SK-N-SH (cell line): ENCODE data around the gene STRA8. TPM values are rescaled to one million over a fixed set of nuclear protein-coding genes. Genes with fewer than 3 reads are reported as not detected.

Experiments
- CTCF ChIA-PET: fragments of 300-600, 350-600 bp; formaldehyde crosslinking; extraction: SDS; loops from one replicate; lab custom pipeline; 2021; lab: Yijun Ruan, JAX
- POLR2A ChIA-PET: fragments of 350-600 bp; sonication (Branson Sonifier 250); formaldehyde crosslinking; extraction: SDS; loops from one replicate; lab custom pipeline; 2020; ENCODE audit warnings: antibody characterized with exemption, inconsistent platforms; lab: Yijun Ruan, JAX
- DNase-seq: peaks from one replicate; pipeline ENCODE4 v3.0.0; 2012
- H2AFZ ChIP-seq: fragments of 200-600 bp; sonication (generic); 2 replicates; pipeline ENCODE4 v1.8.1; 2016; ENCODE audit warnings: antibody characterized with exemption, mild to moderate bottlenecking, low read depth
- H3F3A ChIP-seq: fragments of 200-600 bp; sonication (generic); replicated peaks from 2 replicates; pipeline ENCODE3; 2016; ENCODE audit warnings: antibody characterized with exemption, mild to moderate bottlenecking; ENCODE audit not compliant: insufficient read depth
- H3K27ac ChIP-seq, 2 experiments: fragments of 200-500 bp in 1 of 2; fragments of 200-600 bp in 1 of 2; sonication (Bioruptor generic) in 1 of 2; sonication (generic), shearing (Covaris generic) in 1 of 2; 2 replicates each; pipeline versions ENCODE4 v1.5.1 to v1.6.1; 2014 to 2016; ENCODE audit warnings: low read depth in 2 of 2, inconsistent platforms in 1 of 2, low read length in 1 of 2, mild to moderate bottlenecking in 1 of 2, mixed read lengths in 1 of 2
- H3K27me3 ChIP-seq: fragments of 200-600 bp; sonication (generic), shearing (Covaris generic); 2 replicates; pipeline ENCODE4 v1.6.1; 2016; ENCODE audit warnings: mixed run types; ENCODE audit not compliant: insufficient read depth
- H3K36me3 ChIP-seq, 2 experiments: fragments of 200-500 bp in 1 of 2; fragments of 200-600 bp in 1 of 2; sonication (Bioruptor generic) in 1 of 2; sonication (generic) in 1 of 2; replicated peaks in 1 of 2; 2 replicates each; pipeline versions ENCODE3 to v1.5.1; 2014 to 2016; ENCODE audit warnings: low read length in 1 of 2, mild to moderate bottlenecking in 1 of 2; ENCODE audit not compliant: insufficient read depth in 2 of 2, control insufficient read depth in 1 of 2
- H3K4me1 ChIP-seq, 2 experiments: fragments of 200-500 bp in 1 of 2; fragments of 200-600 bp in 1 of 2; sonication (Bioruptor generic) in 1 of 2; sonication (generic), shearing (Covaris generic) in 1 of 2; 2 replicates each; pipeline versions ENCODE4 v1.5.1 to v1.6.1; 2014 to 2016; ENCODE audit warnings: low read depth in 1 of 2, low read length in 1 of 2, mixed run types in 1 of 2; ENCODE audit not compliant: insufficient read depth in 2 of 2, control insufficient read depth in 1 of 2
- H3K4me2 ChIP-seq: fragments of 200-600 bp; sonication (generic), shearing (Covaris generic); 2 replicates; pipeline ENCODE4 v1.6.1; 2017; ENCODE audit warnings: mixed run types
- H3K4me3 ChIP-seq, 2 experiments: fragments of 200-500 bp in 1 of 2; fragments of 200-600 bp in 1 of 2; sonication (Bioruptor generic) in 1 of 2; sonication (generic), shearing (Covaris generic) in 1 of 2; 2 replicates each; pipeline versions ENCODE4 v1.5.1 to v1.8.1; 2014 to 2016; ENCODE audit warnings: low read depth in 2 of 2, inconsistent platforms in 1 of 2, low read length in 1 of 2, mild to moderate bottlenecking in 1 of 2, mixed read lengths in 1 of 2, moderate library complexity in 1 of 2
- H3K79me2 ChIP-seq: fragments of 200-600 bp; sonication (generic); 2 replicates; pipeline ENCODE4 v1.8.1; 2017; ENCODE audit warnings: mild to moderate bottlenecking; ENCODE audit not compliant: insufficient read depth
- H3K9ac ChIP-seq: fragments of 200-600 bp; sonication (generic); 2 replicates; pipeline ENCODE4 v1.6.1; 2017; ENCODE audit warnings: mixed run types
- H3K9me2 ChIP-seq: fragments of 200-600 bp; sonication (generic); 2 replicates; pipeline ENCODE4 v1.6.1; 2017; ENCODE audit warnings: mixed run types
- H3K9me3 ChIP-seq: fragments of 200-600 bp; sonication (generic); 2 replicates; pipeline ENCODE4 v1.6.1; 2017; ENCODE audit warnings: mixed run types, mild to moderate bottlenecking, moderate library complexity
- H4K20me1 ChIP-seq: fragments of 200-600 bp; sonication (generic); 2 replicates; pipeline ENCODE4 v1.6.1; 2017; ENCODE audit warnings: mild to moderate bottlenecking, mixed run types; ENCODE audit not compliant: insufficient read depth
- IRF3 ChIP-seq: fragments of 150-350 bp; IDR thresholded peaks from 2 replicates; pipeline ENCODE4 v1.6.1; 2016; ENCODE audit warnings: mild to moderate bottlenecking, low read depth, low read length
- MXI1 ChIP-seq: IDR thresholded peaks from 2 replicates; pipeline ENCODE4 v1.6.1; 2012; ENCODE audit warnings: mild to moderate bottlenecking, low read depth, low read length, improper control_type of control experiment
- PBX3 ChIP-seq: IDR thresholded peaks from 2 replicates; pipeline ENCODE4; 2012
- RFX5 ChIP-seq: IDR thresholded peaks from 2 replicates; pipeline ENCODE4 v1.6.1; 2012; ENCODE audit warnings: mild to moderate bottlenecking, improper control_type of control experiment, low read length
- SIN3A ChIP-seq: IDR thresholded peaks from 2 replicates; pipeline ENCODE4 v1.6.1; 2012; ENCODE audit warnings: low read depth, mild to moderate bottlenecking, low read length, moderate library complexity, borderline replicate concordance
- SMC3 ChIP-seq: IDR thresholded peaks from 2 replicates; pipeline ENCODE4 v1.6.1; 2012; ENCODE audit warnings: low read depth, low read length, improper control_type of control experiment
- TEAD4 ChIP-seq: IDR thresholded peaks from 2 replicates; pipeline ENCODE4 v1.4.0; 2012; ENCODE audit warnings: mild to moderate bottlenecking, borderline replicate concordance; ENCODE audit not compliant: insufficient read depth
- USF1 ChIP-seq: IDR thresholded peaks from 2 replicates; pipeline ENCODE4 v1.4.0; 2012; ENCODE audit warnings: low read depth, borderline replicate concordance
- USF2 ChIP-seq: fragments of 150-350 bp; IDR thresholded peaks from 2 replicates; pipeline ENCODE4 v1.6.1; 2017; ENCODE audit warnings: antibody characterized with exemption, low read length, low read depth, borderline replicate concordance
- WGBS: methylation state at CpG from one replicate; pipeline ENCODE4 v1.1.6; 2017; ENCODE audit warnings: low lambda C conversion rate; 5-methylcytosine and 5-hydroxymethylcytosine counted together
- polyA plus RNA-seq, 3 experiments: library from polyadenylated mRNA; depleted of rRNA; stranded (reverse); fragments of >200 nt; gene quantifications; 2 replicates each; pipeline ENCODE4 v1.2.3, GENCODE V29; 2012
- TF ChIP-seq, protein P1 (sequence below): fragments of 200-600 bp; sonication (generic); IDR thresholded peaks from 2 replicates; pipeline ENCODE4 v1.6.1; 2017; ENCODE audit warnings: antibody characterized with exemption, mild to moderate bottlenecking, moderate library complexity

STRA8 gene
- polyA plus RNA-seq, 1 of the 3 experiments (the other 2 are of a cell fraction): not detected

- DNase-seq: no peak
- POLR2A ChIA-PET: interaction anchor here (0.8 to 1.1 kb wide), 2 partner anchors 19 to 22 kb away, joined by 3 to 4 read pairs; partner anchors contain the start of gene WDR91
Observed at GRCh38 chr7:135189221-135189662, 44.4 kb upstream of the STRA8 start.

More at GRCh38 chr7:135189221-135189662, 44.4 kb upstream of the STRA8 start:
- H2AFZ ChIP-seq: no peak overlapping the region
- H3K4me3 ChIP-seq: no peak overlapping the region
- H3K4me1 ChIP-seq: peaks cover 0 to 10% of the 10 kb centered on the region in 2 experiments; a peak in 2 of 4 replicates
- TF ChIP-seq, protein P1, sequence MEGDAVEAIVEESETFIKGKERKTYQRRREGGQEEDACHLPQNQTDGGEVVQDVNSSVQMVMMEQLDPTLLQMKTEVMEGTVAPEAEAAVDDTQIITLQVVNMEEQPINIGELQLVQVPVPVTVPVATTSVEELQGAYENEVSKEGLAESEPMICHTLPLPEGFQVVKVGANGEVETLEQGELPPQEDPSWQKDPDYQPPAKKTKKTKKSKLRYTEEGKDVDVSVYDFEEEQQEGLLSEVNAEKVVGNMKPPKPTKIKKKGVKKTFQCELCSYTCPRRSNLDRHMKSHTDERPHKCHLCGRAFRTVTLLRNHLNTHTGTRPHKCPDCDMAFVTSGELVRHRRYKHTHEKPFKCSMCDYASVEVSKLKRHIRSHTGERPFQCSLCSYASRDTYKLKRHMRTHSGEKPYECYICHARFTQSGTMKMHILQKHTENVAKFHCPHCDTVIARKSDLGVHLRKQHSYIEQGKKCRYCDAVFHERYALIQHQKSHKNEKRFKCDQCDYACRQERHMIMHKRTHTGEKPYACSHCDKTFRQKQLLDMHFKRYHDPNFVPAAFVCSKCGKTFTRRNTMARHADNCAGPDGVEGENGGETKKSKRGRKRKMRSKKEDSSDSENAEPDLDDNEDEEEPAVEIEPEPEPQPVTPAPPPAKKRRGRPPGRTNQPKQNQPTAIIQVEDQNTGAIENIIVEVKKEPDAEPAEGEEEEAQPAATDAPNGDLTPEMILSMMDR: no peak
- TF ChIP-seq IRF3 (no peak), PBX3 (no peak), USF2 (no peak), TEAD4 (no peak), SIN3A (no peak), SMC3 (no peak), USF1 (no peak), MXI1 (no peak), RFX5 (no peak)
- no peaks in the 10 kb centered on the region for H3K9me2 ChIP-seq
- no peak overlapping the region for H3K9ac ChIP-seq
- no peaks in the 10 kb centered on the region for H3F3A ChIP-seq
- no peak overlapping the region for H3K27ac ChIP-seq
- no peaks in the 10 kb centered on the region for H3K27me3 ChIP-seq
- 94% methylated on average over 6 of the region's 6 CpGs for WGBS
- peaks cover 3 to 43% of the 10 kb centered on the region in 2 experiments for H3K36me3 ChIP-seq
- H3K9me3 ChIP-seq: no peaks in the 10 kb centered on the region
- no peaks in the 10 kb centered on the region for H3K79me2 ChIP-seq
- CTCF ChIA-PET: interaction anchor here (0.7 to 2.3 kb wide), 4 partner anchors 8 to 85 kb away, joined by 3 to 6 read pairs (median 4); partner anchors contain the start of gene CYREN
- H4K20me1 ChIP-seq: no peaks in the 10 kb centered on the region
- no peak overlapping the region for H3K4me2 ChIP-seq
